Measurements from ENCODE around the gene RABGAP1L.
A peak's percentile ranks its signal among the peaks of the same experiment; 100 is the strongest.
"Not testable (repeated sequence)": the region's sequence is repeated elsewhere in the genome, so short reads cannot be mapped to it uniquely, and the experiment has no call there.

RABGAP1L gene

GRCh38 chr1:174247472-174247871, 88.2 kb downstream of the RABGAP1L start:
- DNase-seq = no peak

GRCh38 chr1:174248041-174248440, 88.7 kb downstream of the RABGAP1L start:
- DNase-seq = no peak

- DNase-seq = not testable (repeated sequence)
These were observed 97.1 kb downstream of the RABGAP1L start for GRCh38 chr1:174256386-174256785.

- peak; percentile 54 for DNase-seq
These were observed 98.8 kb downstream of the RABGAP1L start for GRCh38 chr1:174258148-174258550.

- peak; percentile 41 for DNase-seq
These were observed 103.3 kb downstream of the RABGAP1L start for GRCh38 chr1:174262349-174263241.

GRCh38 chr1:174265282-174265681, 106.0 kb downstream of the RABGAP1L start:
- no peak for DNase-seq

GRCh38 chr1:174266476-174266875, 107.2 kb downstream of the RABGAP1L start:
- no peak for DNase-seq

GRCh38 chr1:174266991-174267612, 107.8 kb downstream of the RABGAP1L start:
- DNase-seq = no peak

GRCh38 chr1:174269989-174270651, 110.8 kb downstream of the RABGAP1L start:
- DNase-seq = no peak

- no peak for DNase-seq
These were observed 113.9 kb downstream of the RABGAP1L start for GRCh38 chr1:174273190-174273589.

GRCh38 chr1:174273776-174274175, 114.5 kb downstream of the RABGAP1L start:
- DNase-seq = no peak

GRCh38 chr1:174274452-174274851, 115.1 kb downstream of the RABGAP1L start:
- DNase-seq = no peak

GRCh38 chr1:174274884-174275283, 115.6 kb downstream of the RABGAP1L start:
- DNase-seq = no peak

GRCh38 chr1:174276087-174276486, 116.8 kb downstream of the RABGAP1L start:
- no peak for DNase-seq

- DNase-seq = no peak
These were observed 124.7 kb downstream of the RABGAP1L start for GRCh38 chr1:174284052-174284451.

- no peak for DNase-seq
These were observed 126.7 kb downstream of the RABGAP1L start for GRCh38 chr1:174286042-174286441.

- DNase-seq = no peak
These were observed 130.5 kb downstream of the RABGAP1L start for GRCh38 chr1:174289644-174290310.

GRCh38 chr1:174291059-174291458, 131.7 kb downstream of the RABGAP1L start:
- DNase-seq = no peak

GRCh38 chr1:174296309-174296708, 137.0 kb downstream of the RABGAP1L start:
- DNase-seq = no peak

- DNase-seq = no peak
These were observed 138.0 kb downstream of the RABGAP1L start for GRCh38 chr1:174297351-174297750.

GRCh38 chr1:174301295-174302077, 142.2 kb downstream of the RABGAP1L start:
- no peak for DNase-seq

GRCh38 chr1:174308604-174309003, 149.3 kb downstream of the RABGAP1L start:
- DNase-seq = no peak

All from CD4-positive, alpha-beta T cell treated with Interleukin-17A for 1 hour (primary cell).